PC-3 (cell line): Measurements from ENCODE around the gene MYH7B. TPM values are rescaled to one million over a fixed set of nuclear protein-coding genes. Genes with fewer than 3 reads are reported as not detected.

Experiments used
- ATAC-seq: fragments of 200-7000 bp; cut with Tn5 transposase; 2 replicates; pipeline ENCODE4 v1.9.1; 2020; ENCODE audit warnings: mild to moderate bottlenecking, moderate library complexity
- BruUV-seq: library from RNA; stranded (reverse); fragments of 400-500 nt; replicated peaks from 2 replicates; lab custom pipeline; 2021; lab: Mats Ljungman, UMichigan
- CTCF ChIA-PET: fragments of 300-600 bp; sonication (Branson Sonifier 250); formaldehyde crosslinking; loops from one replicate; lab custom pipeline; 2022; ENCODE audit warnings: antibody characterized with exemption; lab: Charles Lee
- POLR2A ChIA-PET: fragments of 300-600 bp; sonication (Branson Sonifier 250); formaldehyde crosslinking; loops from one replicate; lab custom pipeline; 2022; ENCODE audit warnings: antibody characterized with exemption; ENCODE audit not compliant: unreplicated experiment; lab: Charles Lee
- DNase-seq: peaks from one replicate; pipeline ENCODE4 v3.0.0-alpha.2; 2015
- H2AFZ ChIP-seq: fragments of 300-600 bp; sonication (generic); 2 replicates; pipeline ENCODE4 v1.6.0; 2016; ENCODE audit warnings: antibody characterized with exemption, low read length
- H3F3A ChIP-seq: fragments of 300-600 bp; sonication (generic); one replicate; pipeline ENCODE4 v1.6.0; 2017; ENCODE audit warnings: antibody characterized with exemption, low read length, control low read depth, mild to moderate bottlenecking; ENCODE audit not compliant: unreplicated experiment
- H3K27ac ChIP-seq: fragments of 300-600 bp; sonication (generic); 2 replicates; pipeline ENCODE4 v1.5.1; 2016; ENCODE audit warnings: mild to moderate bottlenecking, low read length
- H3K27me3 ChIP-seq: fragments of 300-600 bp; sonication (generic); 2 replicates; pipeline ENCODE4 v1.6.1; 2016; ENCODE audit warnings: low read length, mixed read lengths
- H3K36me3 ChIP-seq: fragments of 300-600 bp; sonication (generic); 2 replicates; pipeline ENCODE4 v1.6.1; 2016; ENCODE audit warnings: low read depth, mixed run types, low read length, mixed read lengths
- H3K4me1 ChIP-seq: fragments of 300-600 bp; sonication (generic); 2 replicates; pipeline ENCODE4 v1.5.1; 2016; ENCODE audit warnings: low read length; ENCODE audit not compliant: insufficient read depth
- H3K4me2 ChIP-seq: fragments of 300-600 bp; sonication (generic); 2 replicates; pipeline ENCODE4 v1.6.0; 2016; ENCODE audit warnings: low read length
- H3K4me3 ChIP-seq: fragments of 300-600 bp; sonication (generic); 2 replicates; pipeline ENCODE4 v1.5.1; 2016; ENCODE audit warnings: mild to moderate bottlenecking, low read length, mixed read lengths
- H3K79me2 ChIP-seq: fragments of 300-600 bp; sonication (generic); 2 replicates; pipeline ENCODE4 v1.6.1; 2017; ENCODE audit warnings: low read length, mixed read lengths
- H3K9ac ChIP-seq: fragments of 300-600 bp; sonication (generic); 2 replicates; pipeline ENCODE4 v1.6.0; 2016; ENCODE audit warnings: mild to moderate bottlenecking, low read length
- H3K9me2 ChIP-seq: fragments of 300-600 bp; sonication (generic); replicated peaks from 2 replicates; pipeline ENCODE4 v1.6.1; 2016; ENCODE audit warnings: mixed run types, low read length, mixed read lengths
- H3K9me3 ChIP-seq: fragments of 300-600 bp; sonication (generic); 2 replicates; pipeline ENCODE4 v1.6.1; 2016; ENCODE audit warnings: low read length, mixed read lengths
- H4K20me1 ChIP-seq: fragments of 300-600 bp; sonication (generic); 2 replicates; pipeline ENCODE4 v1.6.1; 2016; ENCODE audit warnings: low read length, mixed read lengths
- EZH2 ChIP-seq: fragments of 300-600 bp; sonication (generic); IDR thresholded peaks from one replicate; pipeline ENCODE4 v1.6.1; 2017; ENCODE audit warnings: antibody characterized with exemption, mild to moderate bottlenecking, low read length; ENCODE audit not compliant: unreplicated experiment
- EZH2phosphoT487 ChIP-seq: fragments of 300-600 bp; sonication (generic); IDR thresholded peaks from 2 replicates; pipeline ENCODE4 v1.6.1; 2018; ENCODE audit warnings: mild to moderate bottlenecking, antibody characterized with exemption, low read length, borderline replicate concordance
- intact Hi-C: fragments of 100-400 bp; cut with micrococcal nuclease; formaldehyde crosslinking; loops from 2 replicates; pipeline ENCODE4 v1.9.0; 2023
- total RNA-seq: library from RNA; depleted of rRNA; stranded (reverse); fragments of >200 nt; gene quantifications from 2 replicates; pipeline ENCODE4 v1.2.3, GENCODE V29; 2014
- TF ChIP-seq, protein P1 (sequence below): fragments of 300-600 bp; sonication (generic); conservative IDR thresholded peaks from 2 replicates; pipeline ENCODE4 v1.5.1; 2017; ENCODE audit warnings: antibody characterized with exemption, low read depth, mild to moderate bottlenecking, low read length

Gene MYH7B
- total RNA-seq, 1 experiment from 2014 or later, result 0.04 TPM

DNA sequence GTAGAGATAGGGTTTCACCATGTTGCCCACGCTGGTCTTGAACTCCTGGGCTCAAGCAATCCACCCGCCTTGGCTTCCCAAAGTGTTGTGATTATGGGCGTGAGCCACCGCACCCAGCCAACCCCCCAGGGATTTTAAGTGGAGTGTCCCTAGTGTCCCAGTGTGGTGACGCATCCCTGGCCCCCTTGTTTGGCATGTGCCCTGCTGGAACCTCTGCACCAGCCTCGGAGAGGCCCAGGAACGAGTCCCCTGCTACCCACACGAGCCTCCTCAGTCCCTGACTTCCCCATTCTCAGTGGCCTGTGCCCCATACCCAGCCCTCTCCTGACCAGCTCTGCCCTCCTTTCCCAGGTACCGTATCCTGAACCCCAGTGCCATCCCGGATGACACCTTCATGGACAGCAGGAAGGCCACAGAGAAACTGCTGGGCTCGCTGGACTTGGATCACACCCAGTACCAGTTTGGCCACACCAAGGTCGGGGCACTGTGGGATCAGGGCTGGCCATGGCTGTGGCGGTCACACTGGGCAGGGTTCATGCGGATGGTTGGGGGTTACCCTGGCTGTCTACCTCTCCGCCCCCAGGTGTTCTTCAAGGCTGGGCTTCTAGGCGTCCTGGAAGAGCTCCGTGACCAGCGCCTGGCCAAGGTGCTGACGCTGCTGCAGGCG, 37.2 kb downstream of the MYH7B start:
- ChIA-PET CTCF (no interaction called here), POLR2A (no interaction called here)
- H3K36me3 ChIP-seq, result no peaks in the 10 kb centered on the region
- DNase-seq (no peak), ATAC-seq (no peak)
- no peaks in the 10 kb centered on the region for H3K9me3 ChIP-seq
- BruUV-seq, result no TSS peak
- intact Hi-C loops, result no loop called here
- H3K4me1 ChIP-seq, result no peaks in the 10 kb centered on the region
- H3K4me2 ChIP-seq, result no peak overlapping the region
- no peak overlapping the region for H2AFZ ChIP-seq
- H3K4me3 ChIP-seq, result no peak overlapping the region
- TF ChIP-seq, protein P1, sequence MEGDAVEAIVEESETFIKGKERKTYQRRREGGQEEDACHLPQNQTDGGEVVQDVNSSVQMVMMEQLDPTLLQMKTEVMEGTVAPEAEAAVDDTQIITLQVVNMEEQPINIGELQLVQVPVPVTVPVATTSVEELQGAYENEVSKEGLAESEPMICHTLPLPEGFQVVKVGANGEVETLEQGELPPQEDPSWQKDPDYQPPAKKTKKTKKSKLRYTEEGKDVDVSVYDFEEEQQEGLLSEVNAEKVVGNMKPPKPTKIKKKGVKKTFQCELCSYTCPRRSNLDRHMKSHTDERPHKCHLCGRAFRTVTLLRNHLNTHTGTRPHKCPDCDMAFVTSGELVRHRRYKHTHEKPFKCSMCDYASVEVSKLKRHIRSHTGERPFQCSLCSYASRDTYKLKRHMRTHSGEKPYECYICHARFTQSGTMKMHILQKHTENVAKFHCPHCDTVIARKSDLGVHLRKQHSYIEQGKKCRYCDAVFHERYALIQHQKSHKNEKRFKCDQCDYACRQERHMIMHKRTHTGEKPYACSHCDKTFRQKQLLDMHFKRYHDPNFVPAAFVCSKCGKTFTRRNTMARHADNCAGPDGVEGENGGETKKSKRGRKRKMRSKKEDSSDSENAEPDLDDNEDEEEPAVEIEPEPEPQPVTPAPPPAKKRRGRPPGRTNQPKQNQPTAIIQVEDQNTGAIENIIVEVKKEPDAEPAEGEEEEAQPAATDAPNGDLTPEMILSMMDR, result no peak
- TF ChIP-seq EZH2phosphoT487 (no peak), EZH2 (no peak)
- H3K9ac ChIP-seq, result no peak overlapping the region
- H3K79me2 ChIP-seq, result no peaks in the 10 kb centered on the region
- no peaks in the 10 kb centered on the region for H3F3A ChIP-seq
- H3K9me2 ChIP-seq, result no peaks in the 10 kb centered on the region
- no peak overlapping the region for H3K27ac ChIP-seq
- no peaks in the 10 kb centered on the region for H4K20me1 ChIP-seq
- H3K27me3 ChIP-seq, result no peaks in the 10 kb centered on the region

DNA sequence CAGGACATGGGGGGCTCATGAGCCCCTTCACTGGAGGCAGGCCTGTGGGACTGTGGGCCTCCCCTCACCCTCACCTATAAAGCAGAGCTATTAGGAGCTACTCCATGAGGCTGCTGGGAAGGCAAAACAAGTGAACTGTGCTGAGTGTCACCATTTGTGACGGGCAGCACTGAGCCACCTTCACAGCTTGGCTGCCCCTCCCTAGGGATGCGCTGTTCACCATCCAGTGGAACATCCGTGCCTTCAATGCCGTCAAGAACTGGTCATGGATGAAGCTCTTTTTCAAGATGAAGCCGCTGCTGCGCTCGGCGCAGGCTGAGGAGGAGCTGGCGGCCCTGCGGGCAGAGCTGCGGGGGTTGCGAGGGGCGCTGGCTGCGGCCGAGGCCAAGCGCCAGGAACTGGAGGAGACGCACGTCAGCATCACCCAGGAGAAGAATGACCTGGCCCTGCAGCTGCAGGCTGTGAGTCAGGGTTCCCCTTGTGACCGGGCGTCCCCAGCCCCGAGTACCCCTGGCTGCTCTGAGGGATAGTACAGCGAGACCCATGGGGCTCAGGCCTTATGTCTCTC, 38.4 kb downstream of the MYH7B start:
- Histone ChIP-seq H3K79me2 (no peaks in the 10 kb centered on the region), H2AFZ (no peak overlapping the region), H3K4me3 (no peak overlapping the region), H3K9ac (no peak overlapping the region), H3K9me2 (no peaks in the 10 kb centered on the region), H3K27me3 (no peaks in the 10 kb centered on the region), H3K4me1 (no peaks in the 10 kb centered on the region), H3K27ac (no peak overlapping the region), H4K20me1 (no peaks in the 10 kb centered on the region), H3K4me2 (no peak overlapping the region), H3F3A (no peaks in the 10 kb centered on the region), H3K36me3 (no peaks in the 10 kb centered on the region), H3K9me3 (no peaks in the 10 kb centered on the region)
- ChIA-PET CTCF (no interaction called here), POLR2A (no interaction called here)
- intact Hi-C loops, result no loop called here
- TF ChIP-seq, protein P1, result no peak
- no peak for TF ChIP-seq EZH2
- TF ChIP-seq EZH2phosphoT487, result no peak
- DNase-seq (no peak), ATAC-seq (no peak)
- no TSS peak for BruUV-seq

DNA sequence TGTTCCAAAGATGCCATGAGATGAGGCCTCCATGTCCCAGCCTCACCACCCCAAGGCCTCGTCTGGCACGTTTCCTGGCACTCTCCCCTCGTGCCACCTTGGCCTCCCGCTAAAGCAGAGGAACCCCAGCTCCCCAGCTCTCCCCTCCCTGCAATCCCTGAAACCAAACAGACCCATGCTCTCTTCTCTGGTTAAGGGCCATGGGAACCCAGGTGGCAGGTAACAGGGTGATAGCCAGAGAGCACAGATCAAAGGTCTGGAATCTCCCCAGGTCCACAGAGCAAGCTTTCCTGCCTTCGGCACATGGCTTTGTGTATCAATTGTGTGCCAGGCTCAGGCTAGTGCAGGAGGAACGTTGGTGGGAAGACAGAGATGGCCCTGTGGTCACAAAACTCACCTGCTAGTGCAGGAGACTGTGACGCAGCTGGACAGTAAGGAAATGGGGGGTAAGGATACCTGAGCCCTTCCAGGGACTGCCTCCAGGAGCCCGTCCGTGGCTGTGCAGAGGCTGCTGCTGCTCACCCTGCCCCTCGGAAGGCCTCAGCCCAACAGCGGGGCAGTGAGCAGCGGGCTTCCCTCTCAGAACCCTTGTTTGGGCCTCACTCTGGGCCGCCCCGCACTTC, 39.0 kb downstream of the MYH7B start:
- H3K27me3 ChIP-seq, result no peaks in the 10 kb centered on the region
- no peak for TF ChIP-seq EZH2phosphoT487
- TF ChIP-seq, protein P1, result no peak
- ATAC-seq (no peak), DNase-seq (no peak)
- no TSS peak for BruUV-seq
- H3K9me2 ChIP-seq, result no peaks in the 10 kb centered on the region
- no peaks in the 10 kb centered on the region for H3F3A ChIP-seq
- no peak overlapping the region for H3K9ac ChIP-seq
- H3K4me3 ChIP-seq, result no peak overlapping the region
- no peaks in the 10 kb centered on the region for H4K20me1 ChIP-seq
- no peaks in the 10 kb centered on the region for H3K36me3 ChIP-seq
- intact Hi-C loops, result no loop called here
- ChIA-PET POLR2A (no interaction called here), CTCF (no interaction called here)
- no peak overlapping the region for H2AFZ ChIP-seq
- no peaks in the 10 kb centered on the region for H3K9me3 ChIP-seq
- H3K27ac ChIP-seq, result no peak overlapping the region
- no peaks in the 10 kb centered on the region for H3K4me1 ChIP-seq
- H3K79me2 ChIP-seq, result no peaks in the 10 kb centered on the region
- H3K4me2 ChIP-seq, result no peak overlapping the region
